Prostate gland (tissue), 2 donors: Measurements from ENCODE around the gene TTBK2. TPM values are rescaled to one million over a fixed set of nuclear protein-coding genes. Genes with fewer than 3 reads are reported as not detected.
A peak's percentile ranks its signal among the peaks of the same experiment; 100 is the strongest.
"Not testable (repeated sequence)": the region's sequence is repeated elsewhere in the genome, so short reads cannot be mapped to it uniquely, and the experiment has no call there.

Experiments used
- DNase-seq: peaks from one replicate; pipeline ENCODE4 v3.0.0-alpha.2; 2019; ENCODE audit warnings: low spot score
- H3K27ac ChIP-seq, 2 donors: fragments of 200-600 bp; sonication (generic); 2 replicates each; pipeline ENCODE4 v1.5.1; 2017 to 2019
- H3K27me3 ChIP-seq: fragments of 200-600 bp; sonication (generic); replicated peaks from 2 replicates; pipeline ENCODE4 v1.5.1; 2019; ENCODE audit not compliant: insufficient read depth
- H3K36me3 ChIP-seq, 2 donors: fragments of 200-600 bp; sonication (generic); 1 replicate in 1 of 2; 2 replicates in 1 of 2; pipeline versions ENCODE4 v1.5.1 to v1.8.1; 2017 to 2019
- H3K4me1 ChIP-seq: fragments of 200-600 bp; sonication (generic); replicated peaks from 2 replicates; pipeline ENCODE4 v1.5.1; 2019
- H3K4me3 ChIP-seq, 2 donors: fragments of 200-600 bp; sonication (generic); 2 replicates each; pipeline ENCODE4 v1.5.1; 2017 to 2019
- H3K9me3 ChIP-seq: fragments of 200-600 bp; sonication (generic); 2 replicates; pipeline ENCODE4 v1.5.1; 2017
- CTCF ChIP-seq, 4 experiments: fragments of 200-600 bp in 2 of 4; fragments of 450-650 bp in 2 of 4; sonication (generic) in 2 of 4; IDR thresholded peaks; 1 replicate in 3 of 4; 2 replicates in 1 of 4; pipeline ENCODE4 v1.5.1; 2016 to 2019; ENCODE audit warnings: antibody characterized with exemption in 4 of 4, mild to moderate bottlenecking in 2 of 4, moderate library complexity in 2 of 4
- POLR2A ChIP-seq: fragments of 450-650 bp; IDR thresholded peaks from one replicate; pipeline ENCODE4 v1.6.1; 2016; ENCODE audit warnings: antibody characterized with exemption, mild to moderate bottlenecking
- POLR2AphosphoS5 ChIP-seq: sonication (generic); formaldehyde crosslinking; IDR thresholded peaks from one replicate; pipeline ENCODE4 v1.6.1; 2017; ENCODE audit warnings: antibody characterized with exemption
- WGBS: methylation state at CpG from one replicate; pipeline ENCODE4 v1.1.5; 2018; 5-methylcytosine and 5-hydroxymethylcytosine counted together
- intact Hi-C: fragments of 100-400 bp; cut with DNase I; formaldehyde crosslinking; loops from one replicate; pipeline ENCODE4 v1.14.2; 2022
- total RNA-seq, 2 donors: library from RNA; depleted of rRNA; stranded (reverse); fragments of >200 nt; gene quantifications; one replicate each; pipeline ENCODE4 v1.1.0, GENCODE V29; 2016

Gene TTBK2
- total RNA-seq, 2 donors from 2014 or later, result 20.4 to 30.3 TPM

- Histone ChIP-seq H3K9me3 (no peaks in the 10 kb centered on the region), H3K27me3 (no peaks in the 10 kb centered on the region), H3K36me3 (no peaks in the 10 kb centered on the region), H3K4me3 (no peak overlapping the region), H3K27ac (no peak overlapping the region), H3K4me1 (no peaks in the 10 kb centered on the region)
- WGBS, result 85% methylated on average over 2 of the region's 2 CpGs
- intact Hi-C loops, result no loop called here
- TF ChIP-seq POLR2A (no peak), CTCF (IDR thresholded peaks at IDR 0.05) (no peak), POLR2AphosphoS5 (no peak)
- no peak for DNase-seq
Measured at GRCh38 chr15:42775416-42775815, 145.2 kb downstream of the TTBK2 start.

DNA sequence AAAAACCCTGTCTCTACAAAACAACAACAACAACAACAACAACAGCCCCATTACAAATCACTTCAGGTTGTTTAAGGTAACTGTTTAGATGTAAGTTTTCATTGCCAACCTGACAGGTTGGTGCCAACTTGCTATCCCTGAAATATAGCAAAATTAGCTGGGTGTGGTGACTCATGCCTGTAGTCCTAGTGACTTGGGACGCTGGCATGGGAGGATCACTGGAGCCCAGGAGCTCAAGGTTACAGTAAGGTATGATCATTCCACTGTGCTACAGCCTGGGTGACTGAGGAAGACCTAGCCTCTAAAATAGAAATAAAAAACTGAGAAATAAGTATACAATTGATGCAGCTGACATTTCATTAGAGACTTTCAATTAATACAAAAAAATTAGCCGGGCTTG, 147.7 kb downstream of the TTBK2 start:
- Histone ChIP-seq H3K9me3 (no peaks in the 10 kb centered on the region), H3K27ac (no peak overlapping the region), H3K4me1 (no peaks in the 10 kb centered on the region), H3K27me3 (no peaks in the 10 kb centered on the region), H3K36me3 (no peaks in the 10 kb centered on the region), H3K4me3 (no peak overlapping the region)
- DNase-seq, result no peak
- whole genome bisulfite sequencing, result 97% methylated on average over 2 of the region's 2 CpGs
- intact Hi-C loops, result no loop called here
- TF ChIP-seq POLR2A, result no peak
- TF ChIP-seq CTCF (IDR thresholded peaks at IDR 0.05), result no peak
- no peak for TF ChIP-seq POLR2AphosphoS5

GRCh38 chr15:42772144-42772543, 148.4 kb downstream of the TTBK2 start:
- H3K9me3 ChIP-seq, result no peaks in the 10 kb centered on the region
- TF ChIP-seq POLR2AphosphoS5 (no peak), CTCF (IDR thresholded peaks at IDR 0.05) (no peak), POLR2A (no peak)
- H3K4me3 ChIP-seq, result no peak overlapping the region
- DNase-seq, result no peak
- 37% methylated on average over 2 of the region's 2 CpGs for WGBS
- no peak overlapping the region for H3K27ac ChIP-seq
- intact Hi-C loops, result no loop called here
- no peaks in the 10 kb centered on the region for H3K36me3 ChIP-seq
- no peaks in the 10 kb centered on the region for H3K4me1 ChIP-seq
- H3K27me3 ChIP-seq, result no peaks in the 10 kb centered on the region

DNA sequence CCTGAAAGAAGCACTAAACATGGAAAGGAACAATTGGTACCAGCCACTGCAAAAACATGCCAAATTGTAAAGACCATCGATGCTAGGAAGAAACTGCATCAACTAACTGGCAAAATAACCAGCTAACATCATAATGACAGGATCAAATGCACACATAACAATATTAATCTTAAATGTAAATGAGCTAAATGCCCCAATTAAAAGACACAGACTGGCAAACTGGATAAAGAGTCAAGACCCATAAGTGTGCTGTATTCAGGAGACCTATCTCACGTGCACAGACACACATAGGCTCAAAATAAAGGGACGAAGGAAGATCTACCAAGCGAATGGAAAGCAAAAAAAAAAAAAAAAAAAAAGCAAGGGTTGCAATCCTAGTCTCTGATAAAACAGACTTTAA, 154.5 kb downstream of the TTBK2 start:
- DNase-seq, intact Hi-C loops, H3K27me3 ChIP-seq, H3K9me3 ChIP-seq, H3K36me3 ChIP-seq, H3K27ac ChIP-seq, H3K4me1 ChIP-seq, H3K4me3 ChIP-seq: not testable (repeated sequence)
- 94% methylated on average over 4 of the region's 4 CpGs for WGBS

- WGBS, result 69% methylated on average over 16 of the region's 16 CpGs
- not testable (repeated sequence) for H3K4me1 ChIP-seq, H3K27me3 ChIP-seq
Measured at GRCh38 chr15:42764154-42764731, 156.3 kb downstream of the TTBK2 start.

DNA sequence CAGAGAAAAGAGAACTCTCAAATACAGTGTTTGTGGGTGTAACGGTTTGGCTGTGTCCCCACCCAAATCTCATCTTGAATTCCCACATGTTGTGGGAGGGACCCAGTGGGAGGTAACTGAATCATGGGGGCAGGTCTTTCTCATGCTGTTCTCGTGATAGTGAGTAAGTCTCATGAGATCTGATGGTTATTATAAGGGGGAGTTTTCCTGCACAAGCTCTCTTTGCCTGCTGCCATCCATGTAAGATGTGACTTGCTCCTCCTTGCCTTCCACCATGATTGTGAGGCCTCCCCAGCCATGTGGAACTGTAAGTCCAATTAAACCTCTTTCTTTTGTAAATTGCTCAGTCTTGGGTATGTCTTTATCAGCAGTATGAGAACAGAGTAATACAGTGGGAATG, 158.8 kb downstream of the TTBK2 start:
- DNase-seq, intact Hi-C loops, H3K9me3 ChIP-seq, H3K4me1 ChIP-seq, H3K36me3 ChIP-seq, H3K4me3 ChIP-seq, H3K27me3 ChIP-seq, H3K27ac ChIP-seq: not testable (repeated sequence)
- 89% methylated on average over 2 of the region's 2 CpGs for WGBS

More at GRCh38 chr15:42764154-42764731, 156.3 kb downstream of the TTBK2 start:
- intact Hi-C loops, H3K36me3 ChIP-seq, H3K4me3 ChIP-seq, DNase-seq, H3K9me3 ChIP-seq: not testable (repeated sequence)
- peak overlapping the region in 1 of 2 donors; percentile 52 for H3K27ac ChIP-seq
